AG08396 (cell line): Measurements from ENCODE around the gene ARFGAP3.
A peak's percentile ranks its signal among the peaks of the same experiment; 100 is the strongest.
"Not testable (repeated sequence)": the region's sequence is repeated elsewhere in the genome, so short reads cannot be mapped to it uniquely, and the experiment has no call there.

Experiments used
- DNase-seq: peaks from one replicate; pipeline ENCODE4 v3.0.0; 2012; ENCODE audit warnings: low spot score, mixed read lengths

ARFGAP3 gene

GRCh38 chr22:42794551-42795510 lies 62.2 kb downstream of the ARFGAP3 start:
- DNase-seq = no peak

- no peak for DNase-seq
Measured at GRCh38 chr22:42793848-42794405, 63.1 kb downstream of the ARFGAP3 start.

DNA sequence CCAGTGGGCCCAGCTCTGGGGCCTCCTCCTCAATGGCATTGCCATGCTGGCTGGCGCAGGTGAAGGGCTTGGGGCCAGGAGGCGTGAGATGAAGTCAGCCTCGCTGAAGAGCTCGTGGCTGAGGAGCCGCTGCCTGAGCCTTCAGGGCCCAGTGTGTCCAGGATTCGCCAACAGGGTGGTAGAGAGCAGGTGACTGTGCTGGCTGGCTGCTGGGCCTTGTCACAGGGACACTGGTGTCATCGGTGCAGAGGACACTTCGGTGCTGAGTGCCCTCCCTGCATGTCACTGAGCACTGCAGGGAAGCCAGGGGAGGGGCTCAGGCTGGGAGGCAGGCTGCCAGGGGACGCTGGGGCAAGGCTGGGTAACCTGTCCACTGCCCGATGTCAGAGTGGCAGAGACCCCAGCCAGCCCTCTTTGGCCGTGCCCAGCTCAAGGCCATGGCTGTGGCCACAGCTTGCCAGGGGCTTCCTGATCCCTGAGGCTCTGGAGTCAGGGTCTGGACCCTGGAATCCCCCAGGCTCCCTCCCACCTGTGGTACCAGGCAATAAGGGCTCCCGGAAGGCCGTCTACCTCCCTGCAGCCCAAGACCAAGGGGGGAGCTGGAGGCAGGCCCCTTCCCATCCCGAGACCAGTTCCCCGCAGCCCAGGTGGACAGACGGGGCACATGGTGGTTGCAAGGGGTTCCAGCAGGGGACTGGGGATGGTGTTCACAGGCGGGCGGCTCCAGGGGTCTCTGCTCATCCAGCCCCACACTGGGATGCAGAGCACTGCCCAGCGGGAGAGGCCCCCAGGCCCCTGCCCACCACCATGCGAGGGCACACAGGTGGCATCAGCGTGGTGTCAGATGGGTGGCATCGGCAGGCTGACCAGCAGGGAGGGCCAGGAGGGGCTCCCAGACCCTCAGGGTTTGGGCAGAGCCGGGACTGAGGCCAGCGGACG lies 63.9 kb downstream of the ARFGAP3 start:
- DNase-seq = no peak

DNA sequence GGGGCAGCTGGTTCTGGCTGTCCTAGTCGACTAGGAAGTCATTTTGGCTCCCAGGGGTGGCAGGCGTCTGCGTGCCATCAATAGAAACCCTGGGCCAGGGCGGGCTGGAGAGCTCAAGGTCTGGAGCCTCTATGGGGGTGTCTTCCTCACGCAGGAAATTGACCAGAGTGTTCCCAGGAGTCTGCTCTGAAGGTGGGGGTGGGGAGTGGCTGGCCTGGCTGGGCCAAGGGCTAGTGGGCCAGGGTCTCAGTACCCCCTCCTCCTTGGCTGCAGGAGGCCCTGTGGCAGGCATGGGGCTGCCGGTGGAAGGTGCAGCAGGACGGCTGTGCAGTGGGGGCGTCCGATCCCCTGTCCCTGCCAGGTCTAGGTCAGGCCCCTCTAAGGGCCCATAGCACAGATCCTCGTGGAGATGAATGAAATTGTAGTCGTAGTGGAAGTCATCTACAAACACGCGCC lies 64.6 kb downstream of the ARFGAP3 start:
- no peak for DNase-seq

- no peak for DNase-seq
Measured at GRCh38 chr22:42791721-42792452, 65.2 kb downstream of the ARFGAP3 start.

- no peak for DNase-seq
Measured at GRCh38 chr22:42788466-42788865, 68.6 kb downstream of the ARFGAP3 start.

DNA sequence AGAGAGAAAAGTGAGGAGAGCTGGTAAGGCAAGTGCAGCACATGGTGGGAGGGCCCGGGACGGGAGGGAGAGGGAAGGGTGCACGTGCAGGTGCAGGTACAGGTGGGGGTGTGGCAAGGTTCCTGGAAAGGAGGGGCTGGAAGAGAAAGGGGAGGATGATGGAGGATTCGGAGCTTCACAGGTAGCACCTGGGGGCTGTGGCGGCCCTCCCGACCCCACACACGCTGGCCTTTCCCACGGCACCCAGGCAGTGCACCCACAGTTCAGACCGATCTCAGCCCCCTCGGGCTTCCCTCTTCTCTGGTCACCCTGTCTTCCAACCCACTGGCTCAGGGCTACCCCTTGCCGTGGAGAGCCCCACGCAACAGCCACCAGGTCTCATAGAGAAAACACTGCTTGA lies 69.1 kb downstream of the ARFGAP3 start:
- no peak for DNase-seq

DNA sequence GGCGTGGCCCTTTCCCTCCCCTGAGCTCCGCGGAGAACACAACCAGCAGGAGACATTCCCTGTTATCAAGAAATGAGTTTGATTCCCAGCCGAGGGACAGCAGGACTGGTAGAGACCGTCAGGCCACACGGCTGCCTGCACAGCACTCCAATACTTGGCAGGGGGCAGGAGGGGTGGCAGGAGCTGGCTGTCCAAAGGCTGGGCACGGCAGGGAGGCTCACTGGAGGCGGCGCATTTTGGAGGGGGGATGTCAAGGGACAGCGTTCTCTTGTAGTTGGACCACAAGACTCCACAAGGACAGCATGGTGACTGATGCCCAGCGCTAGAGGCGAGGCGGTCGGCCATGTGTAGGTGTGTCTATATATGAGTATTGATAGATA lies 69.7 kb downstream of the ARFGAP3 start:
- no peak for DNase-seq

DNA sequence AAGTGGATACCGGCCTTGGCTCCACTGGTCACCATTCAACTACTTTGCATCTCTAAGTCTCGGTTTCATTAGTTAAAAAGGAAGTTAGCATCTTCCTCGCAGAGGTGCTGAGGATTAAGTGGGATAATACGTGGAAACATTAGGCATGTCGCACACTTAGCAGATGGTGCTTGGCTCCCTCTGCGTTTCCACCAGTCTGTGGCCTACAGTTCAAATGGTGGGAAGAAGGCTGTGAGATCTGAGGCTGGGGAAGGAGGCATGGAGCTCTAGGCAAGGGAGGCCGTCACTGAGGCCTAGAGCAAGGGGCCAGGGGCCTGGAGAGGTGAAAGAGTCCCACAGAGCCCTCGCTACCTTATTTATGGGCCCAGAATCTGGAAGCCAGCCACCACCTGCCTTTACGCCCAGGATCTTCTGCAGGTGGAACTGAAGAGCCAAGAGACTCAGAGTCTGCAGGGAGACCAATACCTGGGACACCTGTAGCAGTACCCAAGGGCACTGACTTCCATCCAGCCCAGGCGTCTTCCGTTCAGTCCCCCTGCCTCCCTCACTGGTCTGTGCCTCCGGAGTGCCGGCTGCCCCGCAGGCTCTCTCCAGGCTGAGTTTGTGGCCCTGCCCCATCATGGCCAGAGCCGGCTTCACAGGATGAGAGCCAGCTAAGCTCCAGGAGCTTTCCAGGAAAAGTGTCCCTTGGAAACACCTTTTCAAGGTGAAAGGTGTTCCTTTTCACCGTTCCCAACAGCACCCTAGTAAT lies 70.3 kb downstream of the ARFGAP3 start:
- no peak for DNase-seq

- no peak for DNase-seq
Measured at GRCh38 chr22:42785706-42786499, 71.2 kb downstream of the ARFGAP3 start.

GRCh38 chr22:42782306-42782705 lies 74.8 kb downstream of the ARFGAP3 start:
- DNase-seq = not testable (repeated sequence)

DNA sequence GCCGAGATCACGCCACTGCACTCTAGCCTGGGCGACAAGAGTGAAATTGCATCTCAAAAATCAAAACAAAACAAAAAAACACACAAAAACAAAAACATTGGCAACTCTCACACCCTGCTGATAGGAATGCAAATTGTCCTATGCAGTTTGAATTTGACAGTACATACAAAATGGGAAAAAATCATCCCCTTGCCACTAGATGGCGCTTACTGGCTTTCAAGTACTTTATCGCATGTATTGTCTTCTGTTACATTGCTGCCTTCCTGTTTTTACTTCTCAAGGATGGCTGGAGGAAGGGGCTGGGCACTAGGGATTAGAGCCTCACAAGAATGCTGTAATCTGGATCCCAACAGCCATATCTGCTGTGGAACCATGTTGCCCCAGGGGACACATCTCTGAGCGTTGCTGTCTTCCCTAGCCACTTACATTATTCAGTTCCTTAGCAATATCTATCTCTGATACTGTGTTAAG lies 77.0 kb downstream of the ARFGAP3 start:
- DNase-seq = peak; percentile 77

DNA sequence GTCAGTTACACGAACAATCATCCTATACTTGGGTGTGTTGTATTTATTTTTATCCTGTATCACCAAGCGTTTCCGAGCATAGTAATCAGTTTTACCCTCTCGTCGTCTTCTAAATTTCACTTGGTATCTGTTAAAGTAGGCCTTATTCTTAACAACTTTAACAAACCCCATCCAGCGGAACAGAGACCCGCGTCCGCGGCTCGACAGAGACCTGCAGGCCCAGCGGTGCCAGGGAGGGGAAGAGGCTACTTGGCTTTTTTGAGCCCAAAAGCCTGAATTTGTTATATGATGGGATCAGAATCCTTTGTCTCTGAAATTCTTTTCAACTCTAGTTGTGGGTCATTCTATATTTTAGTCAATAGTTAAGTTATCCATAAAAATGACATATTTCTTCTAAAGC lies 79.9 kb downstream of the ARFGAP3 start:
- DNase-seq = no peak

GRCh38 chr22:42773167-42773566 lies 83.9 kb downstream of the ARFGAP3 start:
- DNase-seq = no peak

GRCh38 chr22:42772647-42773046 lies 84.4 kb downstream of the ARFGAP3 start:
- DNase-seq = no peak

GRCh38 chr22:42770941-42771647 lies 86.0 kb downstream of the ARFGAP3 start:
- DNase-seq = no peak

DNA sequence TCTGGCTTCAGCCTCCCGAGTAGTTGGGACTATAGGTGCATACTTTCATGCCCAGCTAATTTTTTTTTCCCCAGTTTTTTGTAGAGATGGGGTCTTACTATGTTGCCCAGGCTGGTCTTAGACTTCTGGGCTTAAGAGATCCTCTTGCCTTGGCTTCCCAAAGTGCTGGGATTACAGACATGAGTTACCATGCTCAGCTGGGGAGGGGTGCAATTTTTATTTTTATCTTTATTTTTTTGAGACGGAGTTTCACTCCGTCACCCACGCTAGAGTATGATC lies 86.7 kb downstream of the ARFGAP3 start:
- DNase-seq = no peak

DNA sequence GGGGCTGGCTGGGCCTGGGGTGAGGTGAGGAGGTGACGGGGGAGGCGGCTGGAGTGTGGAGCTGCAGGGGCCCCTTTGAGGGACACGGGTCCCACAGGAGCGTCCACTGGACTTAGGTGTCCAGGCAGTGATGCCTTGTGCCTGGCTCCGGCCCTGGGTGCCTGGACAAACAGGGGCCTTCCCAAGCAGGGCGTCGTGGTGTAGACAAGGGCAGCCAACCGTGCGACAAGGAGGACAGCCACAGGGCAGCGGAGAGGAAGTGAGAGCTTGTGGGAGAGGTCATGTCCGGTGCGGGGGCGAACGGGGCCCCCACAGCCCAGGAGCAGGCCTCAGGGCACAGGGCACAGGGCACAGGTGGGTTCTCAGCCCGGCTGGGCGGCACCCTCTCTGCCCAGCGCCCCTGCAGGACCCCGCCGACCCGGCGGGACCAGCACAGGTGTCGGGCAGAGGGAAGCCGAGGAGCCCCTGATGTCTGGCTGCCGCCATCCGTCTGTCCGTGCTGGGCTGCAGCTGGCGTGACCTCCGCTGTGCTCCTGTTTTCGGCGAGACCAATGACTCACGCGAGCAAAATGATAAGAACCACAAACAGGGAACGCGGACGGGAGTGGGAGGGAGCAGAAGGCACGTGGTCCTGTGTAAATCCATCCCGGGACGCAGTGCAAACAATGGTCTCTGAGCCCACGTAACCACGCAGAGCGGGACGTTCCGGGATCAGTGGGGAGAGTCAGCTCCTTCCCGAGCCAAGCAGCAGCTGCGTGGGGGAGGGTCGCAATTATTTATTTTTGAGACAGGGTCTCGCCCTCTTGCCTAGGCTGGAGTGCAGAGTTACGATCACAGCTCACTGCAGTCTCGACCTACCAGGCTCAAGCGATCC lies 87.3 kb downstream of the ARFGAP3 start:
- peak; percentile 95 for DNase-seq

- no peak for DNase-seq
Measured at GRCh38 chr22:42769238-42769573, 87.9 kb downstream of the ARFGAP3 start.
